OCI-LY1 (cell line): ENCODE results near the gene HPS1.

Source experiments
- H2AFZ ChIP-seq: fragments of 200-600 bp; sonication (generic), shearing (Covaris generic); 2 replicates; pipeline ENCODE4 v1.6.0; 2014; ENCODE audit warnings: antibody characterized with exemption, mild to moderate bottlenecking, low read length
- H3F3A ChIP-seq: fragments of 200-600 bp; sonication (generic), shearing (Covaris generic); 2 replicates; pipeline ENCODE4 v1.6.0; 2014; ENCODE audit warnings: mild to moderate bottlenecking, antibody characterized with exemption, low read length, moderate library complexity; ENCODE audit not compliant: insufficient read depth
- H3K27ac ChIP-seq: fragments of 200-600 bp; sonication (generic); 2 replicates; pipeline ENCODE4 v1.5.1; 2014; ENCODE audit warnings: low read length, mixed run types, mild to moderate bottlenecking, low read depth; ENCODE audit not compliant: poor library complexity, severe bottlenecking
- H3K27me3 ChIP-seq: fragments of 200-600 bp; sonication (generic); 2 replicates; pipeline ENCODE4 v1.6.0; 2014; ENCODE audit warnings: antibody characterized with exemption, mild to moderate bottlenecking, low read length, moderate library complexity; ENCODE audit not compliant: insufficient read depth
- H3K36me3 ChIP-seq: fragments of 200-600 bp; sonication (generic); 2 replicates; pipeline ENCODE4 v1.6.1; 2014; ENCODE audit warnings: mild to moderate bottlenecking, antibody characterized with exemption, low read length, moderate library complexity, mixed read lengths; ENCODE audit not compliant: insufficient read depth
- H3K4me1 ChIP-seq: fragments of 200-600 bp; sonication (generic); 2 replicates; pipeline ENCODE4 v1.5.1; 2014; ENCODE audit warnings: mild to moderate bottlenecking, low read length, moderate library complexity; ENCODE audit not compliant: insufficient read depth, severe bottlenecking
- H3K4me2 ChIP-seq: fragments of 200-600 bp; sonication (generic), shearing (Covaris generic); 2 replicates; pipeline ENCODE4 v1.6.1; 2014; ENCODE audit warnings: low read length
- H3K4me3 ChIP-seq: fragments of 200-600 bp; sonication (generic); 2 replicates; pipeline ENCODE4 v1.5.1; 2014; ENCODE audit warnings: low read length, low read depth, mild to moderate bottlenecking, mixed read lengths; ENCODE audit not compliant: poor library complexity, severe bottlenecking
- H3K79me2 ChIP-seq: fragments of 200-600 bp; shearing (Covaris generic); 2 replicates; pipeline ENCODE4 v1.6.1; 2016; ENCODE audit warnings: mixed run types, low read length, mixed read lengths; ENCODE audit not compliant: insufficient read depth
- H3K9ac ChIP-seq: fragments of 200-600 bp; sonication (generic), shearing (Covaris generic); 2 replicates; pipeline ENCODE4 v1.6.1; 2014; ENCODE audit warnings: mild to moderate bottlenecking, low read length, mixed read lengths
- H3K9me2 ChIP-seq: fragments of 200-600 bp; sonication (generic), shearing (Covaris generic); 2 replicates; pipeline ENCODE4 v1.6.1; 2014; ENCODE audit warnings: low read depth, mild to moderate bottlenecking, low read length, mixed read lengths
- H3K9me3 ChIP-seq: fragments of 200-600 bp; shearing (Covaris generic); 2 replicates; pipeline ENCODE4 v1.6.1; 2014; ENCODE audit warnings: low read length, mixed read lengths
- H4K20me1 ChIP-seq: fragments of 200-600 bp; sonication (generic), shearing (Covaris generic); 2 replicates; pipeline ENCODE4 v1.6.0; 2016; ENCODE audit warnings: mild to moderate bottlenecking, low read length; ENCODE audit not compliant: insufficient read depth
- CTCF ChIP-seq: fragments of 200-600 bp; sonication (generic), shearing (Covaris generic); IDR thresholded peaks from 2 replicates; pipeline ENCODE4 v1.5.1; 2017; ENCODE audit warnings: mild to moderate bottlenecking, antibody characterized with exemption, low read length, moderate library complexity, mixed read lengths
- EZH2 ChIP-seq: fragments of 200-600 bp; sonication (generic), shearing (Covaris generic); IDR thresholded peaks from 2 replicates; pipeline ENCODE4 v1.8.0; 2017; ENCODE audit warnings: borderline replicate concordance, mixed run types, mild to moderate bottlenecking, antibody characterized with exemption, low read length, moderate library complexity, mixed read lengths

Gene HPS1

GRCh38 chr10:98446661-98447221, at the start of gene HPS1:
TSS of gene HPS1 (minus strand) at chr10:98446935. CDS start at chr10:98443240, 3,695 bp downstream.
- peak within 1 kb of the TSS; percentile 69 for H3K4me2 ChIP-seq
- H4K20me1 ChIP-seq = no peaks in the 10 kb centered on the region
- H3K9me2 ChIP-seq = no peaks in the 10 kb centered on the region
- H2AFZ ChIP-seq = peak within 1 kb of the TSS; percentile 81
- peaks cover 12% of the 10 kb centered on the region for H3K4me1 ChIP-seq
- no peak for TF ChIP-seq EZH2
- no peak for TF ChIP-seq CTCF
- no peaks in the 10 kb centered on the region for H3K27me3 ChIP-seq
- no peaks in the 10 kb centered on the region for H3F3A ChIP-seq
- H3K27ac ChIP-seq = peak within 1 kb of the TSS; percentile 29
- peak within 1 kb of the TSS; percentile 95 for H3K4me3 ChIP-seq
- no peaks in the 10 kb centered on the region for H3K9me3 ChIP-seq
- H3K79me2 ChIP-seq = no peaks in the 10 kb centered on the region
- H3K9ac ChIP-seq = peak within 1 kb of the TSS; percentile 92
- peaks cover 31% of the 10 kb centered on the region for H3K36me3 ChIP-seq

DNA sequence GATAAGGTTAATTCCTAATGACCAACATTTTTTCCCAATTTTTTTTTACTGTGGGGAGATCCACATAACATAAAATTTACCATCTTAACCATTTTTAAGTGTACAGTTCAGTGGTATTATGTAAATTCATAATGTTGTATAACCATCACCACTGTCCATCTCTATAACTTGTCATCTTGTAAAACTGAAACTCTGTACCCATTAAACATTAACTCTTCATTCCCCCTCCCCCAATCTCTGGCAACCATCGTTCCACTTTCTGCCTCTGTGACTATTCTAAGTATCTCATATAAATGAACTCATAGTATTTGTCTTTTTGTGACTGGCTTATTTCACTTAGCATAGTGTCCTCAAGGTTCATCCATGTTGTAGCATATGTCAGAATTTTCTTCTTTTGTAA, 46.0 kb upstream of the HPS1 start:
- no peaks in the 10 kb centered on the region for H3K9me2 ChIP-seq
- no peaks in the 10 kb centered on the region for H3K4me1 ChIP-seq
- H3K4me2 ChIP-seq = no peak overlapping the region
- H3K27ac ChIP-seq = no peak overlapping the region
- H4K20me1 ChIP-seq = no peaks in the 10 kb centered on the region
- H3K79me2 ChIP-seq = no peaks in the 10 kb centered on the region
- no peaks in the 10 kb centered on the region for H3F3A ChIP-seq
- TF ChIP-seq CTCF = no peak
- TF ChIP-seq EZH2 = no peak
- no peaks in the 10 kb centered on the region for H3K27me3 ChIP-seq
- H3K36me3 ChIP-seq = no peaks in the 10 kb centered on the region
- H2AFZ ChIP-seq = no peak overlapping the region
- no peak overlapping the region for H3K4me3 ChIP-seq
- no peak overlapping the region for H3K9ac ChIP-seq
- no peaks in the 10 kb centered on the region for H3K9me3 ChIP-seq

GRCh38 chr10:98489561-98490481, 43.1 kb upstream of the HPS1 start:
- H2AFZ ChIP-seq = no peak overlapping the region
- no peak overlapping the region for H3K27ac ChIP-seq
- H4K20me1 ChIP-seq = no peaks in the 10 kb centered on the region
- no peaks in the 10 kb centered on the region for H3F3A ChIP-seq
- no peak overlapping the region for H3K4me3 ChIP-seq
- no peaks in the 10 kb centered on the region for H3K36me3 ChIP-seq
- no peaks in the 10 kb centered on the region for H3K4me1 ChIP-seq
- no peaks in the 10 kb centered on the region for H3K79me2 ChIP-seq
- no peak overlapping the region for H3K9ac ChIP-seq
- TF ChIP-seq EZH2 = no peak
- no peak for TF ChIP-seq CTCF
- no peaks in the 10 kb centered on the region for H3K9me2 ChIP-seq
- H3K27me3 ChIP-seq = no peaks in the 10 kb centered on the region
- no peak overlapping the region for H3K4me2 ChIP-seq
- no peaks in the 10 kb centered on the region for H3K9me3 ChIP-seq
